Ovary (tissue), 3 donors: ENCODE measurements around the gene GRSF1.

Source experiments
- EP300 ChIP-seq: sonication (generic); formaldehyde crosslinking; IDR thresholded peaks from one replicate; pipeline ENCODE4 v1.6.1; 2017; ENCODE audit warnings: antibody characterized with exemption
- TF ChIP-seq, protein P1 (sequence below), 3 donors: fragments of 450-650 bp in 2 of 3; fragments of 200-600 bp in 1 of 3; IDR thresholded peaks; one replicate each; pipeline versions ENCODE4 v1.5.1 to v1.8.0; 2016 to 2022; ENCODE audit warnings: antibody characterized with exemption in 3 of 3, mild to moderate bottlenecking in 1 of 3
- donor health status: DM: no; HTN: no; CAD: no.

GRCh38 chr4:70816894-70817293 lies 22.8 kb downstream of the GRSF1 start:
- TF ChIP-seq, protein P1, sequence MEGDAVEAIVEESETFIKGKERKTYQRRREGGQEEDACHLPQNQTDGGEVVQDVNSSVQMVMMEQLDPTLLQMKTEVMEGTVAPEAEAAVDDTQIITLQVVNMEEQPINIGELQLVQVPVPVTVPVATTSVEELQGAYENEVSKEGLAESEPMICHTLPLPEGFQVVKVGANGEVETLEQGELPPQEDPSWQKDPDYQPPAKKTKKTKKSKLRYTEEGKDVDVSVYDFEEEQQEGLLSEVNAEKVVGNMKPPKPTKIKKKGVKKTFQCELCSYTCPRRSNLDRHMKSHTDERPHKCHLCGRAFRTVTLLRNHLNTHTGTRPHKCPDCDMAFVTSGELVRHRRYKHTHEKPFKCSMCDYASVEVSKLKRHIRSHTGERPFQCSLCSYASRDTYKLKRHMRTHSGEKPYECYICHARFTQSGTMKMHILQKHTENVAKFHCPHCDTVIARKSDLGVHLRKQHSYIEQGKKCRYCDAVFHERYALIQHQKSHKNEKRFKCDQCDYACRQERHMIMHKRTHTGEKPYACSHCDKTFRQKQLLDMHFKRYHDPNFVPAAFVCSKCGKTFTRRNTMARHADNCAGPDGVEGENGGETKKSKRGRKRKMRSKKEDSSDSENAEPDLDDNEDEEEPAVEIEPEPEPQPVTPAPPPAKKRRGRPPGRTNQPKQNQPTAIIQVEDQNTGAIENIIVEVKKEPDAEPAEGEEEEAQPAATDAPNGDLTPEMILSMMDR (IDR thresholded peaks at IDR 0.05) = no peak
- TF ChIP-seq EP300 = no peak
